NCI-H510A treated with DMSO at 0.1 percent for 48 hours (cell line): ENCODE results near the gene TUBB8B.
"Not testable (repeated sequence)": the region's sequence is repeated elsewhere in the genome, so short reads cannot be mapped to it uniquely, and the experiment has no call there.

ENCODE experiments used
- DNase-seq: peaks from one replicate; lab custom pipeline; 2025; lab: John Stamatoyannopoulos, UW

The TUBB8B gene

DNA sequence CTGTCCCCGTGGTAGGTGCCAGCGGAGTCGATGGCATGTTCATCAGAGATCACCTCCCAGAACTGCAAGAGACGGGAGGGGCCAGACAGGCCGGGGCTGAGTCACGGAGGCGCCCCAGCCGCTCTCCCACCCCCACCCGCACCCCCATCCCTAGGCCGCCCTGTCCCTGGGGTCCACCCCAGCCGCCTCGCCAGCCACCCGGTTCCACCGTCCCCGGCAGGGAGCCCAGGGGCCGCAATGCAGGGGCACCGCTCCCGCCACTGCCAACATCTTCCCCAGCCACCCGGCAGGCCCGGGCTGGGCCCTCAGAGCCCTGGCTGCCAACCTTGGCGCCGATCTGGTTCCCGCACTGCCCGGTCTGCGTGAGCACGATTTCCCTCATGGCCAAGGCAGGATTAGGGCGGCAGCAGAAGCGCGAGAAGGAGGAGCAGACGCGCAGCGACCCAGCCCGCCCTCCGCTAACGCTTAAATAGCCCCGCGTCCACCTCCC lies at the start of gene TUBB8B:
TSS of gene TUBB8B (minus strand) at position 440 of the 490 bp plus-strand sequence. CDS start at position 382, 58 bp downstream.
- not testable (repeated sequence) for DNase-seq

DNA sequence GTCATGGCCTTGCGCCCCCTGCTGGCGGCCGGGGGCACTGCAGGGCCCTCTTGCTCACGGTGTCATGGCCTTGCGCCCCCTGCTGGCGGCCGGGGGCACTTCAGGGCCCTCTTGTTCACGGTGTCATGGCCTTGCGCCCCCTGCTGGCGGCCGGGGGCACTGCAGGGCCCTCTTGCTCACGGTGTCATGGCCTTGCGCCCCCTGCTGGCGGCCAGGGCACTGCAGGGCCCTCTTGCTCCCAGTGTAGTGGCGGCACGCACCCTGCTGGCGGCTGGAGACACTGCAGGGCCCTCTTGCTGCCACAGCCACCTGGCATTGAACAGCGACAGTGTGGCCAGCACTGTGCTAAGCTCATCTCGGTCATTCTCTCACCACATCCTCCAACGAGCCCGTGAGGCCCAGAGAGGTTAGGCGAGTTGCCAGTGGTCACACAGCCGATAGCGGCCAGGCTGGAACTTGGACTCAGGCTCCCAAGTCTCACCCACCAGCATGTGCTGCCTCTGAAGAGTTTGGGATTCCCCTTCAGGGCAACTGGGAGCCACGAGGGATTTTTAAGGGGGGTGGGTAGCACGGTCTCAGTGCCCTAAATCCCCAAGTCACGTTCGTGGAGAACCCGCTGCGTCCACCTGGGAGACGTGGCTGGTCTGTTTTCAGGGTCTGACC lies 48.0 kb upstream of the TUBB8B start:
- not testable (repeated sequence) for DNase-seq

DNA sequence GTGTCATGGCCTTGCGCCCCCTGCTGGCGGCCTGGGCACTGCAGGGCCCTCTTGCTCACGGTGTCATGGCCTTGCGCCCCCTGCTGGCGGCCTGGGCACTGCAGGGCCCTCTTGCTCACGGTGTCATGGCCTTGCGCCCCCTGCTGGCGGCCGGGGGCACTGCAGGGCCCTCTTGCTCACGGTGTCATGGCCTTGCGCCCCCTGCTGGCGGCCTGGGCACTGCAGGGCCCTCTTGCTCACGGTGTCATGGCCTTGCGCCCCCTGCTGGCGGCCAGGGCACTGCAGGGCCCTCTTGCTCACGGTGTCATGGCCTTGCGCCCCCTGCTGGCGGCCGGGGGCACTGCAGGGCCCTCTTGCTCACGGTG lies 47.3 kb upstream of the TUBB8B start:
- DNase-seq = not testable (repeated sequence)

DNA sequence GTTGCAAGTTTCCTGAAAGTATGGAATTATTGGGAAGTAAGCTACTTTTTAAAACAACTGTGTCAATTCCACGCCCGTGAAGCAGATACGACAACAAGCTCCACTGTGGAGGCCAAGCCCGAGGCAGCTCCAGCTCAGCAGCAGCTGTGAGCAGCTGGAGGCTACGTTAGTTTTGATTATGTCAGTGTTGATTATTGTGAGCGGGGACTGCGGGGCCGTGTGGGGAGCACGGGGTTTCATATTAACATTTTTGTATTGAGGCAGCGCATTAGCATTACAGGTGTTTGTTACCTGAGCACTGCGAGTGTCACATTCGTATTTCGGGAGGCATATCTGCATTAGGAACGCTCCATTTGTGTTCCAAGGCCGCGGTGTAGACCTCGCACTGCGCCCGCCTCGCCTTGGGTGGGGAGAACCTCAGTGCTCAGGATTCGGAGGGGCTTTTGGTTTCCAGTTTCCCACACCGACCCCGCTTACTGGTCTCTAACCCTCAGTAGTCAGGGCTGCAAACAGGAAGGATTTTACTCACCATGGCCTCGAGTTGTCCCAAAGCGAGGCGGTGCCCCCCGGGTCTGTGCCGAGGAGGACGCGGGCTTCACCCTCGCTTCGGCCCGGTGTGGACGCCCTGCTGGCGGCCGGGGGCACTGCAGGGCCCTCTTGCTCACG lies 46.8 kb upstream of the TUBB8B start:
- DNase-seq = not testable (repeated sequence)

DNA sequence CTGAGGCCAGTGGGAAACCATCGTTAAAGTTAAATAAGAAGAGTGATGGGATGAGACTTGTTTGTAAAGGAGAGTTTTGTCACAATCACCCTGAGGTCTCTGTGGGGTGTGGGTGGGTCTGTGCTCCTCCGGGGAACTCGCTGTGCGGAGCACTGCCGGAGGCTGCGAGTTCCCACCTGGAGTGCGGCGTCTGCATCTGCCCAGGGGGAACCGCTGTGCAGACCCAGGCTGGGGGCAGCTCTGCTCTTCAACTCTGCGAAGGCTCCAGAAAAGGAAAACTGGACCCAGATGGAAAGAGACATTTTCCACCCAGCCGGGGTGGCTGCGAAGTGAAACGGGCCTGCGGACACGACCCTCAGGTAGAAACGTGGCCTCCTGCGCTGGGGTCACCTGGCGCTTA lies 46.2 kb upstream of the TUBB8B start:
- not testable (repeated sequence) for DNase-seq

DNA sequence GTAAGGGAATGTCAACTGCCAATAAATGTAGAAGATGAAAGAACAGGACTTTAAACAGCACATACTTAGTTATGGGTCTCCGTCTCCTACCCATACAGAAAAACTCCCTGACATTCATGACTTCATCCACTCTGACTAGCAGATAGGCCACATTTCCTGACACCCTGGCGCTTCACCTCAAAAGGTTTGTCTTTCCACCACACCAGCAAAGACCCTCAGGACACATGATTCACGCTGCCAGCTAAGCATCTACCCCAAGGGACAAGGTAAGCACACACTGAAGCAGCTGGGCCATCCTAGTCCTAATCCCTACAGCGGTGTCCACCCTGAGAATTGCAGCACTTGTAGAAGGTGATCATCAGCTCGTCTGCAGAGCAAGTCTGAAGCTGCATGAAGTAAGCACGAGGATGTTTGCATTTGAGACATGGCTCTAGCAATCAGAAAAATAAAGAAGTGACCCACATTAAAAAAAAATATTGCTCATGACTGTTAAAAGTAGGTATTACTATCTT lies 44.5 kb upstream of the TUBB8B start:
- not testable (repeated sequence) for DNase-seq

DNA sequence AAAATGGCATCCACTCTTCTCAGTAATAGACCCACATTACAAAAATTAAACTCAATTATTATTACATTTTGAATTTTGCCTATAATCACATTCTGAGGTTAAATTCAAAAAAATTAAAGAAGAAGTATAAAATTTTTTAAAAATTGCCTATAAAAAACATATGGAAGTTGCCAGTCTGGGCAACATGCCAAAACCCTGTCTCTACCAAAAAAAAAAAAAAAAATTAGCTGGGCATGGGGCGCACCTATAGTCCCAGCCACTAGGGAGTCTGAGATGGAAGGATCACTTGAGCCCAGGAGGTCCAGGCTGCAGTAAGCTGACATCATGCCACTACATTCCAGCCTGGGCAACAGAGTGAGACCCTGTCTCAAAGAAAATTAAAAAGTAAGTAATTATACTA lies 42.1 kb upstream of the TUBB8B start:
- not testable (repeated sequence) for DNase-seq

DNA sequence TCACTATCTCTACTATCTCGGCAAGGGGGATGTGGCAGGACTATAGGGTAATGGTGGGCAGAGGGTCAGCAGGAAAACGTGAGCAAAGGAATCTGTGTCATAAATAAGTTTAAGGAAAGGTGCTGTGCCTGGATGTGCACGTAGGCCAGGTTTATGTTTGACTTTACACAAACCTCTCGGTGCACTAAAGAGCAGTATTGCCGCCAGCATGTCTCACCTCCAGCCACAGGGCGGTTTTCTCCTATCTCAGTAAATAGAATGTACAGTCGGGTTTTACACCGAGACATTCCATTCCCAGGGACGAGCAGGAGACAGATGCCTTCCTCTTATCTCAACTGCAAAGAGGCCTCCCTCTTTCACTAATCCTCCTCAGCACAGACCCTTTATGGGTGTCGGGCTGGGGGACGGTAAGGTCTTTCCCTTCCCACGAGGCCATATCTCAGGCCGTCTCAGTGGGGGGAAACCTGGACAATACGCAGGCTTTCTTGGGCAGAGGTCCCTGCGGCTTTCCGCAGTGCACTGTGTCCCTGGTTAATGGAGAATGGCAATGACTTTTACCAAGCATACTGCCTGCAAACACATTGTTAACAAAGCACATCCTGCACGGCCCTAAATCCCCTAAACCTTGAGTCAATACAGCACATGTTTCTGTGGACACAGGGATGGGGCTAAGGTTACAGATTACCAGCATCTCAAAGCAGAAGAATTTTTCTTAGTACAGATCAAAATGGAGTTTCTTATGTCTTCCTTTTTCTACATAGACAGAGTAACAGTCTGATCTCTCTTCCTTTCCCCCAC lies 41.2 kb upstream of the TUBB8B start:
- not testable (repeated sequence) for DNase-seq

DNA sequence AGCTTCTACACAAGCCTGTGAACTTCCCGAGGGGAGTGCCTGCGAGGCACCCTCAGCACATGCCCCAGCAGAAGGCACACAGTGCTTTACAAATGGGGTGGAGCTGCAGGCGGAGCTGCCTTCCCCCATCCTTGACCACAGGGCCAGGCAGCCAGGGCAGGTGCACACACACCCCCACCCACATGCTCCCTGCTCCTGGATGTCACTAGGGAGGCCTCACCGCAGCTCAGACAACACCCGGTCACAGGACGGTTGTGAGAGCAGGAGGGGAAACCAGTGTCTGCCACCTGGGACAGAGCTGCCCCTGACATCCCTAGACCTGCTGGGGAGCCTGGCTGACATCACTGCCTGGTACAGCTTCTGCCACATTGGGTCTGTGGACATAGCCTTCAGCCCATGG lies 39.7 kb upstream of the TUBB8B start:
- DNase-seq = not testable (repeated sequence)

DNA sequence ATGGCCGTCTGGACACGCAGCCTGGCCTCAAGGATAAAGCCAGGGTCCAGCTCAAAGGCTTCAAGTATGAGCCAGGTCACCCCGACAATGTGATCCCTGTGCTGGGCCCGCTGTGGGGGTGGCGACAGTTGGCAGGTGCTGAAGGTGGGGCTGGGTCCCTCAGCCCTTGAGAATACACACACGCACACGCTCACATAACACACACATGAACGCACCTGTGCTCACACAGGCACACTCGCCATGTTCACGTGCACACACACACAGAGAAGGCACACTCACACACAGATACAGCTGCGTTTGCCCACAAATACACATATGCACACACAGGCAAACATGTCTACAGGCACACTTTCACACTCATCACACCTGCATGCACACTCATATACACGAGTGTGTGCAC lies 35.4 kb upstream of the TUBB8B start:
- DNase-seq = not testable (repeated sequence)

DNA sequence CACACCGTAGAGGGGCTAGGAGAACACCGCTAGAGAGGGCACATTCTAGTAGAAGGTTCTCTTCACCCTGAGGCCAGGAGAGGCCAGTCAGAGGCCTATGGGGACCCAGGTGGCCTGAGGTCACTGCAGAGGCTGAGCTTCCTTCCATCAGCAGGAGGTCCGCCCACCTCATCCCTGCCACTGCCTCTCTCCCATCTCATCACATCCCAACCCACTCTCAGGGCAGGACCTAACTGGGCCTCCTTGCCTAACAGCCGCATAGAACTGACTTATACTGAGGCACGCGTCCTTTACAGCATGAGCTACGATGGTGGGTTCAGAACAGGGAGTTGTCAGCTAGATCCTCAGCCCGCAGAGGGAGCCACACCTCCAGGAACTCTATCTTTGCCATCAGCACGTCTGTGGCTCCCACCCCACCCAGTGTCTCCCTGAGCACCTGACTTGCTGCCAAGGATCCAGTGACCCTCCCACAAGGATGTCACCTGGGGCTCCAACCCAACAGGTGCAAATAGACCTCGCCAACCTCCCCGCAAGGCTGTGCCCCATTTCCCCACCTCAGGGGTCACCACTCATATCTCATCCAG lies 33.3 kb upstream of the TUBB8B start:
- DNase-seq = not testable (repeated sequence)

DNA sequence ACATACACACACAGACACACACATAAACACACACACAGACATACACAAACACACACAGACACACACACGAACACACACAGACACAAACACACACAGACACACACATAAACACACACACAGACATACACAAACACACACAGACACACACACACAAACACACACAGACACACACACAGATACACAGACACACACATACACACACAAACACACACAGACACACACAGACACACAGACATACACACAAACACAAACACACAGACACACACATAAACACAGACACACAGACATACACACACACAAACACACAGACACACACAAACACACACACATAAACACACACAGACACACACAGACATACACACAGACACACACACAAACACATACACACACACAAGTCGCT lies 31.5 kb upstream of the TUBB8B start:
- DNase-seq = not testable (repeated sequence)

DNA sequence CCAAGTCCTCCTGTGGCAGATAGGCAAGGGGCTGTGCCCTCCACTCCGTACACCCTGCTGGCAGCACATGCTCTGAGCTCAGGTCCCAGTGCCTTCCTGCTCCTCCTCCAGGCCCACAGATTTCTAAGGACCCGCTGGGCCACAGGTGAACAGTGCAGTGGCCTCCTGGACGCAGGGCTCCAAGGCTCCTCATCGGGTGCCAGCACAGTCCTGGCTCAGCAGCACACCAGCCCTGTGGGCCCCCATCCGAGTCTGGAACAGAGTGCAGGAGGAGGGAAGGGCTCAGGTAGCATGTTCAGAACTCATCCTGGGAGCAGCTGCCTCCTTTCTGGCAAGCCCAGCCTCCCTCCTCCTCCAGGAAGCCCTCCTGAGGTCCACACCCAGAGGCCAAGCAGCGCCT lies 30.8 kb upstream of the TUBB8B start:
- not testable (repeated sequence) for DNase-seq

DNA sequence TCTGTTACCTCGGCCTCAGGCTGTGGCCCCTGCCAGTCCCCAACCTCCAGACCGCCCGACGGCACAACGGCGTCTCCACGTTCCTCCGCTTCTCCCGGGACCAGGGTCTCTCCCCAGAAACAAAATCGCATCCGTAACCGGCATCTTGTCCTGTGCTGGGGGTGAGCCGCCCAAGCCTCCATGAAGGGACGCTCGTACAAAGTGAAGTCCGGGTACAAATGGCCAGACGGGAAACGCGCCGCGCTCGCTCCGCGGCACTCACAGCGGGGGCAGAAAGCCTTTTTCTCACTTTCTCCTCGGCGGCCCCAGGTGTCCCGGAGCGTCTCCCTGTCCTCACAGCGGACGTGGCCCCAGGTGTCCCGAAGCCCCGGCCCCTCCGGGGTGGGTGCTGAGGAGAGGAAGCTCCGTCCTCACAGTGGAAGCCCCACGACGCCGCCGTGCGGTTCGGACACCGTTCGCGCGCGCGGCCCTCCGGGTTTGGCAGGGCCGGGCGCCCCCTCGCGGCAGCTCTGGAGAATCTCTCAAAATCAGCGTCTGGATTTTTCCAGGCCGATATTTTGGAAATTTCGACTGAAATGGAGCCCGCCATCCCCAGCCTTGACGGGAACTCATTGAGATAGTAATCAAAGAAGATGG lies 26.2 kb upstream of the TUBB8B start:
- DNase-seq = not testable (repeated sequence)

DNA sequence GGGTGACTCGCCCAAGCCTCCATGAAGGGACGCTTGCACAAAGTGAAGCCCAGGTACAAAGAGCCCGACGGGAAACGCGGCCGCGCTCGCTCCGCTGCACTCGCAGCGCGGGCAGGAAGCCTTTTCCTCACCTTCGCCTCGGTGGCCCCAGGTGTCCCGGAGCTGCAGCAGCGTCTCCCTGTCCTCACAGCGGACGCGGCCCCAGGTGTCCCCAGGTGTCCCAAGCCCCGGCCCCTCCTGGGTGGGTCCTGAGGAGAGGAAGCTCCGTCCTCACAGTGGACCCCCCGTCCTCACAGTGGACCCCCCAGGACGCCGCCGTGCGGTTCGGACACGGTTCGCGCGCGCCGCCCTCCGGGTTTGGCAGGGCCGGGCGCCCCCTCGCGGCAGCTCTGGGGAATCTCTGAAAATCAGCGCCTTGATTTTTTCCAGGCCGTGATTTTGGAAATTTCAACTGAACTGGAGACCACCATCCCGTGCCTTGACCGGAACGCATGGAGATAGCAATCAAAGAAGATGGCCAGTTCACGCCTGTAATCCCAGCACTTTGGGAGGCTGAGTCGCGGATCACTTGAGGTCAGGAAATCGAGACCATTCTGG lies 23.9 kb upstream of the TUBB8B start:
- not testable (repeated sequence) for DNase-seq

DNA sequence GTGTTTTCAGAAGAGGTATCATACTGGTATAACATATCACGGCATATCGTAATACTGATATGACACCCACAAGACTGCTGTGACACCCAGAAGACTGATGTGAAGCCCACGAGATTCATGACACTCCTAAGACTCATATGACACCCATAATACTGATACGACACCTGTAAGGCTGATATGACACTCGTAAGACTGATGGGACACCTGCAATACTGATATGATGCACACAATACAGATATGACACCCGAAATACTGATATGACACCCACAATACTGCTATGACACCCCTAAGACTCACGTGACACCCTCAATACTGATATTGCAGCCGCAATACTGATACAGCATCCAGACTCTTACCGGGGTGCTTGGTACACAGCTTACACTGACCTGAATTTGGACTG lies 18.3 kb upstream of the TUBB8B start:
- not testable (repeated sequence) for DNase-seq

DNA sequence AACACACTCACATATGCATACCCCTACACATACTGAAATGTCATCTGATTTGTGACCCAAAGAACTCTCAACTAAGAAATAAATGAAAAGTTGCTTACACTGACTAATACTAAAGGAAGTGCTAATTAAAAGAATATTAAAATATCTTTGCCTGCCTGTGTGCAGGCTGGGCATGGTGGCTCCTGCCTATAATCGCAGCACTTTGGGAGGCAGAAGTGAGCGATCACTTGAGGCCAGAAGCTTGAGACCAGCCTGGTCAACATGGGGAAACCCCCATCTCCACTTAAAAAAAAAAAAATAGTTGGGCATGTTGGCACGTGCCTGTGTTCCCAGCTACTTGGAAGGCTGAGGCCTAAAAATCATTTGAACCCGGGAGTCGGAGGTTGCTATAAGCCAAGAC lies 14.9 kb upstream of the TUBB8B start:
- not testable (repeated sequence) for DNase-seq

DNA sequence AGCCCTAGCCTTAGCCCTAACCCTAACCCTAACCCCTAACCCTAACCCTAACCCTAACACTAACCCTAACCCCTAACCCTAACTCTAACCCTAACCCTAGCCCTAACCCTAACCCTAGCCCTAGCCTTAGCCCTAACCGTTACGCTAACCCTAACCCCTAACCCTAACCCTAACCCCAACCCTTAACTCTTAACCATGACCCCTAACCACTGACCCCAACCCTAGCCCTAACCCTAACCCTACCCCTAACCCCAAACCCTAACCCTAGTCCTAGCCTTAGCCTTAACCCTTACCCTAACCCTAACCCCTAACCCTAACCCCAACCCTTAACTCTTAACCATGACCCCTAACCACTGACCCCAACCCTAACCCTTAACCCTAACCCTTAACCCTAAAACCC lies 14.2 kb upstream of the TUBB8B start:
- DNase-seq = not testable (repeated sequence)

DNA sequence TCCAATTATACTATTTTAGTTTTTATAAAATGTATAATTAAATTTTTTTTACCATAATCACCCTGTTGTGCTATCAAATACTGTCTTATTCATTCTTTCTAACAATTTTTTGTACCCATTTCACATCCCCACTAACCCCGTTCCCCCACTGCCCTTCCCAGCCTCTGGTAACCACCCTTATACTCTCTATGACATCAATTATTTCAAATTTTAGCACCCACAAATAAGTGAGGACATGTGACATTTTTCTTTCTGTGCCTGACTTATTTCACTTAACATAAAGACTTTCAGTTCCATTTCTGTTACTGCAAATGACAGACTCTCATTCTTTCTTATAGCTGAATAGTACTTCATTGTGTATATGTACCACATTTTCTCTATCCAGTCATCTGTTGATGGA lies 5.0 kb upstream of the TUBB8B start:
- not testable (repeated sequence) for DNase-seq

DNA sequence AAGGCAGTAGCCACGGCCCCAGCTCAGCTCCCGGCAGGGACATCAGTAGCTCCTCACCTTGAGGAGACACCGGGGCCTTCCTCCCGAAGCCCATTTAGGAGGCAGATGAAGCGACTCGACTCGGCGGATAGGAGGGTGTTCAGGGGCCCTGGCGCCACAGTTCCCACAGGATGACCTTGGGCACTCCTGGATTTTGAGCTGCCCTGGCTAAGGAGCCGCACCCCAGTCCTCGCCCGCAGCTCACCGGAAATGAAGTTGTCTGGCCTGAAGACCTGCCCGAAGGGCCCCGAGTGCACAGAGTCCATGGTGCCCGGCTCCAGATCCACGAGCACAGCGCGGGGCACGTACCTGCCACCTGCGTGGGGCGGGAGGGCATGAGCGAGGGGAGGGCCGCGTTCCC lies 719 bp downstream of the TUBB8B start:
- not testable (repeated sequence) for DNase-seq

DNA sequence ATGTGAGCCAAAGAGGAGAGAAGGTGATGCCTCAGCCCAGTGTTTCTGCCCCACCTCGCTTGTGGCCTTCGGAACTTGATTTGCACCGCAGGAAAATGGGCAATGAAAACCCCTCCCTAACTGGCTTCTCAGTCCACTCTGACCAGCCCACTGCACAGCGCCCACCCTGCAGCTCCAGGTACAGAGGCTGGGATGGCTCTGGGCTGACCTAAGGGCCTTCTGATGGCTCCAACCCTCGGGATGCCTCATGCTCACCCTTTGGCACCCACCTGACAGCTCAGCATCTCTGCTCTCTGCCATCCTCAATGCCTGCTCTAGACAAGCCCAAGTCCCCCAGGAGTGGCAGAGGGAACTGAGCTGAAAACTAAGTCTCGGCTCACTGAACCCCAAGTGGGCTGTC lies 36.2 kb downstream of the TUBB8B start:
- DNase-seq = not testable (repeated sequence)
